ENCODE data around the gene IL9. TPM values are rescaled to one million over a fixed set of nuclear protein-coding genes. Genes with fewer than 3 reads are reported as not detected.

Gene IL9
- not detected for total RNA-seq

DNA sequence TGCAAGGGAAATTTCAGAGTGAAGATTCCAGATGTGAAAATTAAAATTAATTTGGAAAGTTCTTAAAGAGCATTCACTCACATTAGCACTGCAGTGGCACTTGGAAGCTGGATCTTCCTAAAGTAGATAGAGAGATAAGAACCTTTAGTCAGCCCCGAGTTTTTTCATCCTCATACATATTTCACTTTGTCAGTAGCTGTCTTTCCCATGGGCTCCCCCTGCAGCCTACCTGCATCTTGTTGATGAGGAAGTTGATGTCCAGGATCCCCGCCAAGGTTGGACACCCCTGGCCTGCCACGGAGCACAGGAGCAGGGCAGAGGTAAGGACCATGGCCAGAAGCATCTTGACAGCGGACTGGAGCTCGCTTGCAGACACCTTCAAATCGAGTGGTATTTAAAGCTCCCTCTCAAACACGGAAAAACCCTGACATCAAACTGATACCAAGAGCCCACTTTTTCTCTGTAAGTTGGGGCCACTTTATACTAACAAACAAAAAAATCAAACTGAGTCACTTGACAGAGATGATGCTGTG is at the start of gene IL9:
IL9 (minus strand) TSS at position 368 of the 533 bp plus-strand sequence; CDS start at position 343, 25 bp downstream.
- no peaks in the 10 kb centered on the region for H3K9me3 ChIP-seq
- H3K36me3 ChIP-seq = no peaks in the 10 kb centered on the region
- peaks cover 0 to 6% of the 10 kb centered on the region in 2 donors for H3K27me3 ChIP-seq
- intact Hi-C loops (cut with DNase I; ENCODE audit: low total_unique reads) = no loop called here
- H3K27ac ChIP-seq = no peak within 1 kb of the TSS
- no peak within 1 kb of the TSS for H3K4me3 ChIP-seq
- no peak for TF ChIP-seq POLR2A (IDR thresholded peaks at IDR 0.05)
- TF ChIP-seq CTCF (IDR thresholded peaks at IDR 0.05) = no peak
- no peak for DNase-seq
- H3K4me1 ChIP-seq = no peaks in the 10 kb centered on the region

- intact Hi-C loops (cut with DNase I; ENCODE audit: low total_unique reads) = loop anchor here (5.0 to 10.0 kb wide), 3 partner anchors 137 to 270 kb away; no protein-coding TSS in a partner anchor
- no peak for TF ChIP-seq POLR2A (IDR thresholded peaks at IDR 0.05)
- TF ChIP-seq CTCF (IDR thresholded peaks at IDR 0.05) = peak; percentile 80 to 85 (median 83)
- peak; percentile 30 to 71 for DNase-seq
These were observed 49.4 kb upstream of the IL9 start for GRCh38 chr5:135944967-135945560.

GRCh38 chr5:135944564-135944963 is 48.9 kb upstream of the IL9 start:
- intact Hi-C loops (cut with DNase I; ENCODE audit: low total_unique reads) = loop anchor here (5.0 to 10.0 kb wide), 2 partner anchors 228 to 270 kb away; no protein-coding TSS in a partner anchor
- TF ChIP-seq CTCF (IDR thresholded peaks at IDR 0.05) (no peak), POLR2A (IDR thresholded peaks at IDR 0.05) (no peak)
- no peak overlapping the region for H3K27ac ChIP-seq
- H3K36me3 ChIP-seq = no peaks in the 10 kb centered on the region
- no peaks in the 10 kb centered on the region for H3K27me3 ChIP-seq
- H3K4me1 ChIP-seq = no peaks in the 10 kb centered on the region
- DNase-seq = no peak
- H3K4me3 ChIP-seq = no peak overlapping the region
- H3K9me3 ChIP-seq = no peaks in the 10 kb centered on the region

More at GRCh38 chr5:135944967-135945560, 49.4 kb upstream of the IL9 start:
- H3K36me3 ChIP-seq = no peaks in the 10 kb centered on the region
- no peaks in the 10 kb centered on the region for H3K27me3 ChIP-seq
- no peaks in the 10 kb centered on the region for H3K9me3 ChIP-seq
- no peaks in the 10 kb centered on the region for H3K4me1 ChIP-seq
- H3K4me3 ChIP-seq = no peak overlapping the region
- no peak overlapping the region for H3K27ac ChIP-seq

DNA sequence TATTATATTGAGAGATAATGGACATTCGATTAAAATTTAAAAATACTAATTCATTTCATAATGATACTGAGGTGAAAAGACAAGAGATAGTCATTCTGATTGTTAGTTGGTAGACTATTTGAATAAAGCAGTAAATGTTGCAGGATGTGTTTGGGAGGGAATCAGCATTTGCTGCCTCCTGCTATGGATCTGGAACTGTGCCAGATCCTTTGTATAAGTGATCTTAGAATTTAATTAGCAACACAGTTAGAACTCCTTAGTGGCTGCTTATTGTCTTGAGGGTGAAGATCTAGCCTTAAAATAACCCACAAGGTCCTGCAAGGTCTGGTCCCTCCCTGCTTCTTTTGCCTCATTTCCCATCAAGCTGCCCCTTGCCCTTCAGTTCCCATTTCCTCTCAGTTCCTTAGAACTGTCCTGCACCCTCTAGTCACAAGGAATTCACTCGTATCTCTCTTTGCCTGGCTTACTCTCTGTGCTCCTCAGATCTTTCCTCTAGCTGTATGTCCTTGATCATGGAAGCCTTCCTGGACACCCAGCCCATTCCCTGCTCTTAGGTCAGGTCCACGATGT is 46.6 kb upstream of the IL9 start:
- H3K9me3 ChIP-seq = peaks cover 0 to 4% of the 10 kb centered on the region in 2 donors
- H3K4me1 ChIP-seq = no peaks in the 10 kb centered on the region
- peaks cover 0 to 4% of the 10 kb centered on the region in 2 donors for H3K27me3 ChIP-seq
- intact Hi-C loops (cut with DNase I; ENCODE audit: low total_unique reads) = loop anchor here (5.0 to 10.0 kb wide), 2 partner anchors 230 to 273 kb away; no protein-coding TSS in a partner anchor
- no peaks in the 10 kb centered on the region for H3K36me3 ChIP-seq
- H3K4me3 ChIP-seq = no peak overlapping the region
- TF ChIP-seq CTCF (IDR thresholded peaks at IDR 0.05) (no peak), POLR2A (IDR thresholded peaks at IDR 0.05) (no peak)
- H3K27ac ChIP-seq = no peak overlapping the region
- DNase-seq = no peak

- no peaks in the 10 kb centered on the region for H3K4me1 ChIP-seq
- H3K9me3 ChIP-seq = peaks cover 0 to 4% of the 10 kb centered on the region in 2 donors
- H3K27ac ChIP-seq = no peak overlapping the region
- H3K36me3 ChIP-seq = no peaks in the 10 kb centered on the region
- TF ChIP-seq POLR2A (IDR thresholded peaks at IDR 0.05) (no peak), CTCF (IDR thresholded peaks at IDR 0.05) (no peak)
- intact Hi-C loops (cut with DNase I; ENCODE audit: low total_unique reads) = loop anchor here (5.0 to 10.0 kb wide), 2 partner anchors 231 to 273 kb away; no protein-coding TSS in a partner anchor
- H3K27me3 ChIP-seq = peaks cover 0 to 5% of the 10 kb centered on the region in 2 donors
- H3K4me3 ChIP-seq = no peak overlapping the region
- no peak for DNase-seq
These were observed 46.1 kb upstream of the IL9 start for GRCh38 chr5:135941711-135942110.
